ENCODE results near the gene NUMA1. TPM values are rescaled to one million over a fixed set of nuclear protein-coding genes. Genes with fewer than 3 reads are reported as not detected.

Gene NUMA1
- total and polyA plus RNA-seq, 4 donors, result 40.4 to 322 (median 196) TPM

DNA sequence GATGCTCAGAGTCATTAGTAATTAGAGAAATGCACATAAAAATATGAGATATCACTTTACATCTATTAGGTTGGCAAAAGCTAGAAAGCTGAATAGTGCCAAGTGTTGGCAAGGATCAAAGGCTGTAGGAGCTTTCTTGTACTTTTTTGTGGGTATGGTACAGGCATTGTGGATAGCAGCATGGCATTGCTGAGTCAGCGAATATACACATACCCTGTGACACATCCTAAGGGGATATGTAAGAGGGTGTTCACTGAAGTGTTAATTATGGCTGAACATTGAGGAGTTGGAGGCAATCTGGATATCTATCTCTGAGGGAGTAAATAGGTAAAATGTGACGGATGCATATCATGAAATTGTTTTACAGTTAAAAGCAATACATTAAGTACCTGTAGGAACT is 108.7 kb downstream of the NUMA1 start:
- H3K4me3 ChIP-seq (ENCODE audit: low read length in 2 of 2), result no peak overlapping the region
- H3K36me3 ChIP-seq (ENCODE audit: control insufficient read depth in 1 of 2, insufficient read depth in 2 of 2, low read length in 1 of 2), result peaks cover 0 to 2% of the 10 kb centered on the region in 2 donors
- 95 to 99% methylated on average over 2 of the region's 2 CpGs for WGBS, 2 donors
- H3K4me1 ChIP-seq (ENCODE audit: control insufficient read depth in 1 of 2, insufficient read depth in 2 of 2, low read length in 2 of 2), result no peaks in the 10 kb centered on the region
- H3K27ac ChIP-seq (ENCODE audit: low read depth in 1 of 2, low read length in 2 of 2), result no peak overlapping the region
- DNase-seq (no peak), ATAC-seq (ENCODE audit: low FRiP score) (no peak)
- no peaks in the 10 kb centered on the region for H3K27me3 ChIP-seq (ENCODE audit: control insufficient read depth in 1 of 2, insufficient read depth in 2 of 2, low read length in 1 of 2)
- no peaks in the 10 kb centered on the region for H3K9me3 ChIP-seq (ENCODE audit: control insufficient read depth, low read length)
- intact Hi-C loops (cut with DNase I), result no loop called here

DNA sequence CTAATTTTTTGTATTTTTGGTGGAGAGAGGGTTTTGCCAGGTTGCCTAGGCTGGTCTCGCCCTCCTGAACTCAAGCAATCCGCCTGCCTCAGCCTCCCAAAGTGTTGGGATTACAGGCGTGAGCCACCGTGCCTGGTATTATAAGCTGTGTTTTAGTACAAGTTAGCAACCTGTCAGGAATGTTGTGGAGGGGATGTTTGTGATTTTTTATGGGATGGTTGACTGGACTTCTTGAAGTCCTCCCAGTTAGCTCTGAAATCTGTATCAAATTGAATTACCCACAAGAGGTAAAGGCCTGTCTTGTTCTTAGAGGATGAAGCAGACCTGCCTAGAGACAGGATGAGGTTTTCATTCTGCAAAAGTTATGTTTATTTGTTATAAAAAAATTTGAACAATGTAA is 115.7 kb downstream of the NUMA1 start:
- no peak overlapping the region for H3K4me3 ChIP-seq (ENCODE audit: low read length in 2 of 2)
- WGBS, 2 donors, result 90 to 92% methylated on average over 4 of the region's 4 CpGs

DNA sequence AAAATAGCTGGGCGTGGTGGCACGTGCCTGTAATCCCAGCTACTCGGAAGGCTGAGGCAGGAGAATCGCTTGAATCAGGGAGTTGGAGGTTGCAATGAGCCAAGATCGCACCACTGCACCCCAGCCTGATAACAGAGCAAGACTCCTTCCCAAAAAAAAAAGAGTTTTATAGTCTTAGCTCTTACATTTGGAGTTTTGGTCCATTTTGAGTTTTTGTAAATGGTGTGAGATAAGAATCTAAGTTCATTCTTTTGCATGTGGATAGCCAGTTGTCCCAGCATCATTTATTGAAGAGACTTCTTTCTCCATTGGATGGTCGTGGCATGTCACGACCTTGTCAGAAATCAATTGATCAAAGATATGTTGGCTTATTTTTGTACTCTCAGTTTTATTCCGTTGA is 116.9 kb downstream of the NUMA1 start:
- no peak for ATAC-seq (ENCODE audit: low FRiP score)
- Histone ChIP-seq H3K4me3 (ENCODE audit: low read length in 2 of 2) (no peak overlapping the region), H3K27me3 (ENCODE audit: control insufficient read depth in 1 of 2, insufficient read depth in 2 of 2, low read length in 1 of 2) (no peaks in the 10 kb centered on the region), H3K9me3 (ENCODE audit: control insufficient read depth, low read length) (no peaks in the 10 kb centered on the region), H3K4me1 (ENCODE audit: control insufficient read depth in 1 of 2, insufficient read depth in 2 of 2, low read length in 2 of 2) (no peaks in the 10 kb centered on the region), H3K27ac (ENCODE audit: low read depth in 1 of 2, low read length in 2 of 2) (no peak overlapping the region), H3K36me3 (ENCODE audit: control insufficient read depth in 1 of 2, insufficient read depth in 2 of 2, low read length in 1 of 2) (peaks cover 0 to 2% of the 10 kb centered on the region in 2 donors)
- intact Hi-C loops (cut with DNase I), result no loop called here
- no peak for DNase-seq
- 93 to 94% methylated on average over 8 of the region's 8 CpGs for WGBS, 2 donors

More for the DNA sequence above, 115.7 kb downstream of the NUMA1 start:
- Histone ChIP-seq H3K9me3 (ENCODE audit: control insufficient read depth, low read length) (no peaks in the 10 kb centered on the region), H3K27ac (ENCODE audit: low read depth in 1 of 2, low read length in 2 of 2) (no peak overlapping the region), H3K27me3 (ENCODE audit: control insufficient read depth in 1 of 2, insufficient read depth in 2 of 2, low read length in 1 of 2) (no peaks in the 10 kb centered on the region), H3K36me3 (ENCODE audit: control insufficient read depth in 1 of 2, insufficient read depth in 2 of 2, low read length in 1 of 2) (peaks cover 0 to 2% of the 10 kb centered on the region in 2 donors), H3K4me1 (ENCODE audit: control insufficient read depth in 1 of 2, insufficient read depth in 2 of 2, low read length in 2 of 2) (no peaks in the 10 kb centered on the region)
- no peak for ATAC-seq (ENCODE audit: low FRiP score)
- DNase-seq, result no peak
- intact Hi-C loops (cut with DNase I), result no loop called here

GRCh38 chr11:71962428-71963038 is 117.8 kb downstream of the NUMA1 start:
- Histone ChIP-seq H3K4me1 (ENCODE audit: control insufficient read depth in 1 of 2, insufficient read depth in 2 of 2, low read length in 2 of 2) (no peaks in the 10 kb centered on the region), H3K36me3 (ENCODE audit: control insufficient read depth in 1 of 2, insufficient read depth in 2 of 2, low read length in 1 of 2) (peaks cover 0 to 2% of the 10 kb centered on the region in 2 donors), H3K27me3 (ENCODE audit: control insufficient read depth in 1 of 2, insufficient read depth in 2 of 2, low read length in 1 of 2) (no peaks in the 10 kb centered on the region), H3K9me3 (ENCODE audit: control insufficient read depth, low read length) (no peaks in the 10 kb centered on the region), H3K4me3 (ENCODE audit: low read length in 2 of 2) (no peak overlapping the region), H3K27ac (ENCODE audit: low read depth in 1 of 2, low read length in 2 of 2) (no peak overlapping the region)
- WGBS, 2 donors, result 13 to 14% methylated on average over 2 of the region's 2 CpGs
- ATAC-seq (ENCODE audit: low FRiP score) (no peak), DNase-seq (no peak)
- intact Hi-C loops (cut with DNase I), result no loop called here

- intact Hi-C loops (cut with DNase I), result no loop called here
- ATAC-seq (ENCODE audit: low FRiP score) (no peak), DNase-seq (no peak)
- H3K9me3 ChIP-seq (ENCODE audit: control insufficient read depth, low read length), result no peaks in the 10 kb centered on the region
- 62 to 63% methylated on average over 3 of the region's 3 CpGs for WGBS, 2 donors
- no peak overlapping the region for H3K27ac ChIP-seq (ENCODE audit: low read depth in 1 of 2, low read length in 2 of 2)
- peaks cover 0 to 2% of the 10 kb centered on the region in 2 donors for H3K36me3 ChIP-seq (ENCODE audit: control insufficient read depth in 1 of 2, insufficient read depth in 2 of 2, low read length in 1 of 2)
- no peaks in the 10 kb centered on the region for H3K27me3 ChIP-seq (ENCODE audit: control insufficient read depth in 1 of 2, insufficient read depth in 2 of 2, low read length in 1 of 2)
- H3K4me1 ChIP-seq (ENCODE audit: control insufficient read depth in 1 of 2, insufficient read depth in 2 of 2, low read length in 2 of 2), result peaks cover 3 to 6% of the 10 kb centered on the region in 2 donors
- H3K4me3 ChIP-seq (ENCODE audit: low read length in 2 of 2), result no peak overlapping the region
Measured at GRCh38 chr11:71955898-71956456, 124.4 kb downstream of the NUMA1 start.

Small RNA genes within 50 kb of the gene (microRNA-seq; reads per million reads assigned to microRNA genes)
- gene MIR3165, result 0 reads per million in 2 donors

Other genes with a start within 250 kb of the NUMA1 start
- not detected for gene DEFB108B, start 247.3 kb downstream of the NUMA1 start, total RNA-seq
- gene DEFB108B, start 247.3 kb downstream of the NUMA1 start, polyA plus RNA-seq, result not detected
- gene DEFB131B, start 202.1 kb downstream of the NUMA1 start, total RNA-seq, result not detected
- not detected for gene DEFB131B, start 202.1 kb downstream of the NUMA1 start, polyA plus RNA-seq
- 10 to 100 TPM in 1 of 2 donors, 1 to 10 TPM in 1; 8.2 to 12.8 TPM for gene XNDC1N, start 151.9 kb downstream of the NUMA1 start, total RNA-seq
- gene XNDC1N, start 151.9 kb downstream of the NUMA1 start, polyA plus RNA-seq, result 1 to 10 TPM; 3.9 to 4.7 TPM
- 10 to 100 TPM; 38.3 to 38.6 TPM for gene RNF121, start 151.5 kb downstream of the NUMA1 start, total RNA-seq
- 10 to 100 TPM; 20.8 to 22.8 TPM for gene RNF121, start 151.5 kb downstream of the NUMA1 start, polyA plus RNA-seq
- 10 to 100 TPM; 13.0 to 24.8 TPM for gene IL18BP, start 81.6 kb downstream of the NUMA1 start, total RNA-seq
- gene IL18BP, start 81.6 kb downstream of the NUMA1 start, polyA plus RNA-seq, result 10 to 100 TPM in 1 of 2 donors, 1 to 10 TPM in 1; 7.8 to 12.5 TPM
- gene LRRC51, start 308 bp upstream of the NUMA1 start, total RNA-seq, result 1 to 10 TPM; 6.6 to 8.5 TPM
- gene LRRC51, start 308 bp upstream of the NUMA1 start, polyA plus RNA-seq, result 10 to 100 TPM in 1 of 2 donors, 1 to 10 TPM in 1; 8.6 to 12.8 TPM
- gene LAMTOR1, start 22.8 kb upstream of the NUMA1 start, total RNA-seq, result 10 to 100 TPM; 61.1 to 62.6 TPM
- 100 to 1,000 TPM; 100 to 160 TPM for gene LAMTOR1, start 22.8 kb upstream of the NUMA1 start, polyA plus RNA-seq
- gene TOMT, start 25.4 kb upstream of the NUMA1 start, total RNA-seq, result not detected
- gene TOMT, start 25.4 kb upstream of the NUMA1 start, polyA plus RNA-seq, result not detected
- gene ANAPC15, start 32.2 kb upstream of the NUMA1 start, total RNA-seq, result 10 to 100 TPM; 24.6 to 24.7 TPM
- 10 to 100 TPM; 48.5 to 71.6 TPM for gene ANAPC15, start 32.2 kb upstream of the NUMA1 start, polyA plus RNA-seq
- 1 to 10 TPM in 1 of 2 donors, not detected in 1; 4.7 TPM for gene FOLR3, start 55.2 kb upstream of the NUMA1 start, total RNA-seq
- gene FOLR3, start 55.2 kb upstream of the NUMA1 start, polyA plus RNA-seq, result not detected
- gene FOLR1, start 111.6 kb upstream of the NUMA1 start, total RNA-seq, result not detected
- gene FOLR1, start 111.6 kb upstream of the NUMA1 start, polyA plus RNA-seq, result not detected
- gene FOLR2, start 136.3 kb upstream of the NUMA1 start, total RNA-seq, result 10 to 100 TPM; 27.7 to 85.2 TPM
- 10 to 100 TPM in 1 of 2 donors, 1 to 10 TPM in 1; 8.8 to 25.3 TPM for gene FOLR2, start 136.3 kb upstream of the NUMA1 start, polyA plus RNA-seq
- 100 to 1,000 TPM; 130 to 166 TPM for gene INPPL1, start 144.2 kb upstream of the NUMA1 start, total RNA-seq
- 100 to 1,000 TPM in 1 of 2 donors, 10 to 100 TPM in 1; 21.9 to 135 TPM for gene INPPL1, start 144.2 kb upstream of the NUMA1 start, polyA plus RNA-seq
- not detected for gene PHOX2A, start 163.6 kb upstream of the NUMA1 start, total RNA-seq
- not detected for gene PHOX2A, start 163.6 kb upstream of the NUMA1 start, polyA plus RNA-seq